Activated naive CD4-positive, alpha-beta T cell treated with anti-CD3 and anti-CD28 coated beads for 36 hours (primary cell): ENCODE results near the gene RCAN3. TPM values are rescaled to one million over a fixed set of nuclear protein-coding genes. Genes with fewer than 3 reads are reported as not detected.
"Not testable (repeated sequence)": the region's sequence is repeated elsewhere in the genome, so short reads cannot be mapped to it uniquely, and the experiment has no call there.

Experiments
- CTCF ChIA-PET: fragments of 350-600 bp; sonication (Branson Sonifier 250); formaldehyde crosslinking; loops from one replicate; lab custom pipeline; 2021; ENCODE audit warnings: antibody characterized with exemption; lab: Charles Lee
- DNase-seq: peaks from one replicate; pipeline ENCODE4 v3.0.0-alpha.2; 2020
- H3K27ac Mint-ChIP-seq: one replicate; pipeline ENCODE4 v1.8.0; 2021; ENCODE audit warnings: mild to moderate bottlenecking, mixed read lengths
- H3K27me3 Mint-ChIP-seq: one replicate; pipeline ENCODE4 v1.8.0; 2021; ENCODE audit warnings: low read depth, mixed read lengths
- H3K36me3 Mint-ChIP-seq: one replicate; pipeline ENCODE4 v1.8.0; 2021; ENCODE audit warnings: low read depth, mixed read lengths
- H3K4me1 Mint-ChIP-seq: one replicate; pipeline ENCODE4 v1.8.0; 2021; ENCODE audit warnings: low read depth, mixed read lengths
- H3K4me3 Mint-ChIP-seq: one replicate; pipeline ENCODE4 v1.8.0; 2021; ENCODE audit warnings: mild to moderate bottlenecking, moderate library complexity, mixed read lengths
- H3K9me3 Mint-ChIP-seq: one replicate; pipeline ENCODE4 v1.8.0; 2021; ENCODE audit warnings: mixed read lengths
- intact Hi-C: fragments of 100-400 bp; cut with micrococcal nuclease; formaldehyde crosslinking; loops from one replicate; pipeline ENCODE4 v1.15.1; 2023
- total RNA-seq, 2 experiments: library from RNA; stranded (reverse); gene quantifications; one replicate each; pipeline ENCODE4 v1.2.3, GENCODE V29; 2021

RCAN3 gene
- total RNA-seq, 2 experiments from 2014 or later: 70.8 to 71.9 TPM

DNA sequence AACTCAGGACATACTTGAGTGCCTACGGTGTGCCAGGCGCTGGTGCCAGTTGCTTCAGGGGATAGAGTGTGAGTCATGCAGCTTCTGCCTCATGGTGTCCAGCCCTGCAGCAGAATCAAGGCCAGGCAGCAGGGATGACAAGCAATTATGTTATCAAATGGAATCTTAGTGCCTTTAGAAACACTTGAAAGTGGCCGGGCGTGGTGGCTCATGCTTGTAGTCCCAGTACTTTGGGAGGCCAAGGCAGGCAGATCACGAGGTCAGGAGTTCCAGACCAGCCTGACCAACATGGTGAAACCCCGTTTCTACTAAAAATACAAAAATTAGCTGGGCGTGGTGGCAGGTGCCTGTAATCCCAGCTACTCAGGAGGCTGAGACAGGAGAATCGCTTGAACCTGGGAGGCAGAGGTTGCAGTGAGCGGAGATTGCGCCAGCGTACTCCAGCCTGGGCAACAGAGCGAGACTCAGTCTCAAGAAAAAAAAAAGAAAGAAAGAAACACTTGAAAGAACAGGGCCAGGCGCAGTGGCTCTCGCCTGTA is 13.1 kb downstream of the RCAN3 start:
- peak overlapping the region; percentile 19 for H3K27ac Mint-ChIP-seq
- CTCF ChIA-PET: interaction anchor here (1.2 to 2.2 kb wide), 4 partner anchors 10 to 100 kb away, joined by 3 to 10 read pairs (median 4); partner anchors contain the start of gene NIPAL3
- peaks cover 66% of the 10 kb centered on the region for H3K4me1 Mint-ChIP-seq

DNA sequence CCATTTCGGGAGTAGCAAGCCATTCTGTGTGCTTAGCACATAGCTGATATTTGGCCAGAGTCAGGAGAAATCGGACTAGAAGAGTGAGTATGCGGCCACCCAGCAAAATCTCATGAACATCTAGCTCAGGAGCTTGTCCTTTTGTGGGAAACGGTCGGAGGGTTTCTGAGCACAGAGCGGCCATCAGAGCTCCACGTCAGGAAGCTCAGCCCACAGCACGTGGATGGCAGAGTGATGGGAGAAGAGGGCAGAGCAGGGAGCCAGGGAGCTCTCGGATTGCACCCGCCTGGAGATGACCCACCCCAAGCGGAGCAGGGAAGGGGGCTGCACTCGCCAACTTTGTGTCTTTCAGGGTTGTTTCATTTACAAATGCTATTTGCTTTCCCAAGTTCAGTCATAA is 13.9 kb downstream of the RCAN3 start:
- Mint-ChIP-seq H3K4me3 (no peak overlapping the region), H3K36me3 (peaks cover 29% of the 10 kb centered on the region), H3K27ac (peak overlapping the region; percentile 47), H3K27me3 (no peaks in the 10 kb centered on the region), H3K9me3 (no peaks in the 10 kb centered on the region), H3K4me1 (peaks cover 66% of the 10 kb centered on the region)
- no peak for DNase-seq
- CTCF ChIA-PET: interaction anchor here (0.7 to 2.2 kb wide), 7 partner anchors 9 to 126 kb away, joined by 3 to 10 read pairs (median 3); partner anchors contain the start of gene NIPAL3
- intact Hi-C loops: no loop called here

More for the DNA sequence above, 13.1 kb downstream of the RCAN3 start:
- H3K27me3 Mint-ChIP-seq, H3K4me3 Mint-ChIP-seq, intact Hi-C loops, H3K9me3 Mint-ChIP-seq, DNase-seq: not testable (repeated sequence)
- peaks cover 29% of the 10 kb centered on the region for H3K36me3 Mint-ChIP-seq

DNA sequence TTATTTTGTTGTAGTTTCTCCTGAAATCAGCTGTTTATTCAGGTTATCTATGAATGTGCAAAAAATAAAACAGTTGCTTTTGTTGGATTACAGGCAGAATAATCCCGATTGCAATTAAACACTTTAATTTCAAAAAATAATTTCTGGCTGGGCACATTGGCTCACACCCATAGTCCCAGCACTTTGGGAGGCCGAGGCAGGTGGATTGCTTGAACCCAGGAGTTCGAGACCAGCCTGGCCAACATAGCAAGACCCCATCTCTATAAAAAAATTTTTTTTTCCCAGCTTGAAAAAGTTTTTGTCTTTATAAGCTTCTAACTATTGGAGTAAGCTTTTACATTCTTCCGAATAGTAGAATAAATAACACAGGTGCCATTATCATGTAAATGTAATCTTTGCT is 15.3 kb downstream of the RCAN3 start:
- CTCF ChIA-PET: interaction anchor here (0.6 to 1.3 kb wide), 3 partner anchors 9 to 57 kb away, joined by 3 read pairs; no protein-coding TSS in a partner anchor
- no peaks in the 10 kb centered on the region for H3K27me3 Mint-ChIP-seq
- no peak overlapping the region for H3K4me3 Mint-ChIP-seq
- no peak for DNase-seq
- peaks cover 26% of the 10 kb centered on the region for H3K36me3 Mint-ChIP-seq
- intact Hi-C loops: no loop called here
- H3K27ac Mint-ChIP-seq: no peak overlapping the region
- H3K4me1 Mint-ChIP-seq: peaks cover 64% of the 10 kb centered on the region
- no peaks in the 10 kb centered on the region for H3K9me3 Mint-ChIP-seq

DNA sequence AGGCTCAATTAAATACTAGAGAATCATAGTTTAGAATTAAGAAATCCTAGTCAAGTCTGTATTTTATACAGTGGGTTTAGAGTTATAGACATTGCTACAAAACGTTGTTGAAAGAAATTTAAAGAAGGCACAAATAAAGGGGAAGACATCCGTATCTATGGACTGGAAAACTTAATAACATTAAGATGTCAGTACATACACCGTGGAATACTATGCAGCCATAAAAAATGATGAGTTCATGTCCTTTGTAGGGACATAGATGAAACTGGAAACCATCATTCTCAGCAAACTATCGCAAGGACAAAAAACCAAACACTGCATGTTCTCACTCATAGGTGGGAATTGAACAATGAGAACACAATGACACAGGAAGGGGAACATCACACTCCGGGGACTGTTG is 17.6 kb downstream of the RCAN3 start:
- CTCF ChIA-PET: interaction anchor here (0.8 to 1.5 kb wide), 4 partner anchors 10 to 128 kb away, joined by 3 to 4 read pairs (median 4); no protein-coding TSS in a partner anchor
- Mint-ChIP-seq H3K4me1 (peaks cover 58% of the 10 kb centered on the region), H3K36me3 (peaks cover 24% of the 10 kb centered on the region)

DNA sequence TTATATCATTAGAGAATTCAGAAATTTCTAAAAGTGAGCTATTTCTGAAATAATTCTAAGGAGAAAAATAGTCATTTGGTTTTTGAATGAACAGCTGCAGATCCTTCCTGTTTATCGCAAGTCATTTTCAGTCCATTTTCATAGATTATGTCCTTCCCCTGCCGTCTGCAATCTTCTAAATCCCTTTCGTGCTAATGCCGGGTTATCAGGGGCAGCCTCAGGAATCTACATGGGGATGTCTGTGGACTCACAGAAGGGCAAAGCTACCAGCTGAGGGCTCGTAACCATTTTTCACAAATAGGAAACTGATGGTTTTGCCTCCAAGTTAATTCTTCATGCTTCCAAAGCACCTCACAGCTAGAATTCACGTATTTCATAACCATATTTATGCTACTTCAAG is 23.0 kb downstream of the RCAN3 start:
- intact Hi-C loops: loop anchor here (2.0 kb wide), 1 partner anchor 19 kb away; no protein-coding TSS in a partner anchor
- Mint-ChIP-seq H3K9me3 (no peaks in the 10 kb centered on the region), H3K4me1 (peaks cover 69% of the 10 kb centered on the region), H3K4me3 (no peak overlapping the region), H3K27ac (peak overlapping the region; percentile 50), H3K27me3 (no peaks in the 10 kb centered on the region), H3K36me3 (peaks cover 8% of the 10 kb centered on the region)
- no peak for DNase-seq
- CTCF ChIA-PET: interaction anchor here (0.7 to 4.3 kb wide), 13 partner anchors 9 to 111 kb away, joined by 3 to 30 read pairs (median 7); partner anchors contain the start of genes NIPAL3, RCAN3 and STPG1

More for the DNA sequence above, 17.6 kb downstream of the RCAN3 start:
- intact Hi-C loops, DNase-seq, H3K4me3 Mint-ChIP-seq, H3K27me3 Mint-ChIP-seq, H3K9me3 Mint-ChIP-seq, H3K27ac Mint-ChIP-seq: not testable (repeated sequence)

DNA sequence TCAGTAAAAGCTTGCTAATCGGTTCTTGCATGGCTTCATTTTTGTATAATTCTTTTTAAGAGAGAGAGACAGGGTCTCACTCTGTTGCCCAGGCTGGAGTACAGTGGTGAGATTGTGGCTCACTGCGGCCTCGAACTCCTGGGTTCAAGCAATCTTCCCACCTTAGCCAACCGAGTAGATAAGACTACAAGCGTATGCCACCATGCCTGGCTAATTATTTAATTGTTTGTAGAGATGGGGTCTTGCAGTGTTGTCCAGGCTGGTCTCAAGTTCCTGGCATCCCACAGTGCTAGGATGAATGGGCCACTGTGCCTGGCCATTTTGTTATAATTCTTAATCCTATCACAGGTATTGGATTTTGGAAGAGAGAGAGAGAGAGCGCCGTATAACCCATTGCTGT is 23.4 kb downstream of the RCAN3 start:
- Mint-ChIP-seq H3K4me3 (no peak overlapping the region), H3K36me3 (peaks cover 7% of the 10 kb centered on the region), H3K9me3 (no peaks in the 10 kb centered on the region), H3K4me1 (peaks cover 69% of the 10 kb centered on the region), H3K27ac (peak overlapping the region; percentile 61), H3K27me3 (no peaks in the 10 kb centered on the region)
- CTCF ChIA-PET: interaction anchor here (0.7 to 4.3 kb wide), 21 partner anchors 10 to 327 kb away, joined by 3 to 30 read pairs (median 6); partner anchors contain the start of genes NIPAL3, RCAN3 and STPG1
- intact Hi-C loops: loop anchor here (2.0 kb wide), 1 partner anchor 19 kb away; no protein-coding TSS in a partner anchor
- DNase-seq: no peak

DNA sequence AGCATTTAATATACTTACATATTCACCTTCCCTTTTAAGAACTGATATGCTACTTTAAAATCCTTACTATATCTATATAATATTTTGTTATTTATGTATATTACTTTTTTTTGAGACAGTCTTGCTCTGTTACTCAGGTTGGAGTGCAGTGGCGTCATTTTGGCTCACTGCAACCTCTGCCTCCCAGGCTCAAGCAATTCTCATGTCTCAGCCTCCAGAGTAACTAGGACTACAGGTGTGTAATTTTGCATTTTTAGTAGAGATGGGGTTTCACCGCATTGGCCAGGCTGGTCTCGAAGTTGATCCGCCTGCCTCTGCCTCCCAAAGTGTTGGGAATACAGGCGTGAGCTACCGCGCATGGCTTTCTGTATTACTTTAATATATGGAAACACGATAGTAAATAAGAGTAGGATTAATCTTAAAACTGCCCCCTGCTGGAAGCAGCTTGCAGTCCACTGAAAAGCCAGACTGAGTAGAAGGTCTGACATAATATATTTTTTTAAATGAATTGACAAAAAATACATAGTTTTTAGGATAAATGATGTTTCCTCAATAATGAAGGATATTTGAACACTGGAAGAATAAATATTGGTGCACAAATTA is 24.4 kb downstream of the RCAN3 start:
- H3K4me3 Mint-ChIP-seq: no peak overlapping the region
- CTCF ChIA-PET: interaction anchor here (0.5 to 4.3 kb wide), 28 partner anchors 8 to 328 kb away, joined by 3 to 30 read pairs (median 4); partner anchors contain the start of genes NIPAL3, RCAN3 and STPG1
- H3K36me3 Mint-ChIP-seq: peaks cover 12% of the 10 kb centered on the region
- intact Hi-C loops: loop anchor here (1.0 to 2.0 kb wide), 2 partner anchors 20 to 112 kb away; partner anchors contain the start of gene NIPAL3
- H3K27me3 Mint-ChIP-seq: no peaks in the 10 kb centered on the region
- peak overlapping the region; percentile 63 for H3K27ac Mint-ChIP-seq
- DNase-seq: peak; percentile 74
- peaks cover 70% of the 10 kb centered on the region for H3K4me1 Mint-ChIP-seq
- no peaks in the 10 kb centered on the region for H3K9me3 Mint-ChIP-seq

DNA sequence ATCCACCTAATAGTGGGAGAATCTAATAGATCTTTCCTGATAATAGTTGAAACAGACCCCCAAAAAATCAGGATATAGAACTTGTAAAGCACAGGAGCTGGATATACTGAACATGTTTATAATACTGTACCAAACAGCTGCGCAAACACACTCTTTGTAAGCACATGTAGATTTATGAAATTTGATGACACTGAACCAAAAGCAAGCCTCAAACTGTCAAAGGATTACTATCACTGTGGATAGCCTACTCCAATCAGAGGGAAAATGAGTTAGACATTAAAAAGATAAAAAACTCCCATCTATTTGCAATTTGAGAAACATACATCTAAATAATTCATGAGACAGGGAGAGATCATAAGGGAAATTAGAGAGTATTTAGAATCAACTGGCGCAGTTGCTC is 26.1 kb downstream of the RCAN3 start:
- peak overlapping the region; percentile 85 for H3K27ac Mint-ChIP-seq

DNA sequence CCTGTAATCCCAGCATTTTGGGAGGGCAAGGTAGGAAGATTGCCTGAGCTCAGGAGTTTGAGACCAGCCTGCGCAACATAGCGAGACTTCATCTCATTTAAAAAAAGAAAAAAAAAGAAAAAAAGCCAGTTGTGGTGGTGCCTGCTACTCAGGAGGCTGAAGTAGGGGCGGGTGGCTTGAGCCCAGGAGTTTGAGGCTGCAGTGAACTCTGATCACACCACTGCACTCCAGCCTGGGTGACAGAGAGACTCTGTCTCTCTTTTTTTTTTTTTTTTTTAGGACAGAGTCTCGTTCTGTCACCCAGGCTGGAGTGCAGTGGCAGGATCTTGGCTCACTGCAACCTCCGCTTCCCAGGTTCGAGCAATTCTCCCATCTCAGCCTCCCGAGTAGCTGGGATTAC is 26.7 kb downstream of the RCAN3 start:
- Mint-ChIP-seq H3K36me3 (peaks cover 28% of the 10 kb centered on the region), H3K4me1 (peaks cover 69% of the 10 kb centered on the region), H3K27ac (peak overlapping the region; percentile 85)
- DNase-seq, H3K9me3 Mint-ChIP-seq, H3K4me3 Mint-ChIP-seq, intact Hi-C loops, H3K27me3 Mint-ChIP-seq: not testable (repeated sequence)
- CTCF ChIA-PET: interaction anchor here (0.6 to 1.5 kb wide), 7 partner anchors 10 to 149 kb away, joined by 3 to 5 read pairs (median 4); no protein-coding TSS in a partner anchor

More for the DNA sequence above, 26.1 kb downstream of the RCAN3 start:
- no peak for DNase-seq
- Mint-ChIP-seq H3K36me3 (peaks cover 23% of the 10 kb centered on the region), H3K4me1 (peaks cover 69% of the 10 kb centered on the region), H3K4me3 (peak overlapping the region; percentile 28), H3K27me3 (no peaks in the 10 kb centered on the region), H3K9me3 (no peaks in the 10 kb centered on the region)
- CTCF ChIA-PET: interaction anchor here (0.8 to 4.3 kb wide), 6 partner anchors 13 to 135 kb away, joined by 3 to 30 read pairs (median 6); partner anchors contain the start of genes NIPAL3 and STPG1
- intact Hi-C loops: no loop called here

DNA sequence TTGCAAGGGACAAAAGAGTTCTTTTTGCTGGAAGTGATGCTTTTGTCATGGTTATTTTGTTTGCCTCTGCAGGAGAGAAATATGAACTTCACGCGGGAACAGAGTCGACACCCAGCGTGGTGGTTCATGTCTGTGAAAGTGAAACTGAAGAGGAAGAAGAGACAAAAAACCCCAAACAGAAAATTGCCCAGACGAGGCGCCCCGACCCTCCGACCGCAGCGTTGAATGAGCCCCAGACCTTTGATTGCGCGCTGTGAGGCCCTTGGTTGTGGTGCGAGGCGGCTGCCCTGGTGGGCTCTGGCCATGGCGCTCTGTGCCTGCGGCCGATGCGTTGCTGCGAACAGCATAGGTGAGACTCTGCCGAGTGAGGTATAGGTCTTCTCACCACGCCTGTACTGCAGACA is 32.4 kb downstream of the RCAN3 start:
- Mint-ChIP-seq H3K27ac (peak overlapping the region; percentile 97), H3K9me3 (no peaks in the 10 kb centered on the region), H3K4me1 (peaks cover 79% of the 10 kb centered on the region), H3K4me3 (peak overlapping the region; percentile 67), H3K27me3 (no peaks in the 10 kb centered on the region), H3K36me3 (peaks cover 47% of the 10 kb centered on the region)
- peak; percentile 85 for DNase-seq
- intact Hi-C loops: loop anchor here (1.0 to 5.0 kb wide), 6 partner anchors 25 to 497 kb away; partner anchors contain the start of genes IFNLR1 and NIPAL3
- CTCF ChIA-PET: interaction anchor here (1.0 to 2.2 kb wide), 7 partner anchors 9 to 120 kb away, joined by 4 to 7 read pairs (median 6); partner anchors contain the start of genes NIPAL3 and RCAN3

DNA sequence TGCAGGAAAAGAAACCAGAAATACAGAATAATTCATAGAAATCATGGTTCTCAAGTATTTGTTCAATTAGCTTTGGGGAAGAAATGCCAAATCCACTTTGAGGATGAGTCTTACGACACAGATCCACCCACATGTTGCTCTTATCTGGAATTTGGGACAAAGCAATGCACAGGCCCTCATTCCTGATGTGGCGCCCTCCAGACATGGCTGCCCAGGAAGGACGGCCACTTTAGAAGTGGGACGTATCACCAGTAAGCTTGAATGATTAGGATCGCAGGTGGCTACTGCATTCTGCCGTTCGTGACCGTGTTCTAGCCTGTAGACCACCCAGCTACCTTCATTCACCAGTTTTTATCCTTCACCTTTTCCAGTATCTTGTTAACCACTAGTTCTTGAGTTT is 33.1 kb downstream of the RCAN3 start:
- CTCF ChIA-PET: interaction anchor here (0.6 to 2.2 kb wide), 11 partner anchors 9 to 985 kb away, joined by 3 to 8 read pairs (median 4); partner anchors contain the start of genes NIPAL3 and RCAN3
- H3K4me3 Mint-ChIP-seq: peak overlapping the region; percentile 67
- peaks cover 82% of the 10 kb centered on the region for H3K4me1 Mint-ChIP-seq
- intact Hi-C loops: loop anchor here (1.0 to 5.0 kb wide), 8 partner anchors 25 to 497 kb away; partner anchors contain the start of genes IFNLR1 and NIPAL3
- H3K27me3 Mint-ChIP-seq: no peaks in the 10 kb centered on the region
- peaks cover 45% of the 10 kb centered on the region for H3K36me3 Mint-ChIP-seq
- H3K9me3 Mint-ChIP-seq: no peaks in the 10 kb centered on the region
- no peak for DNase-seq
- peak overlapping the region; percentile 97 for H3K27ac Mint-ChIP-seq
